Left ventricle myocardium inferior (tissue), 1 donor: ENCODE results near the gene PPM1H. TPM values are rescaled to one million over a fixed set of nuclear protein-coding genes. Genes with fewer than 3 reads are reported as not detected.

Experiments used
- DNase-seq: peaks from one replicate; pipeline ENCODE4 v3.0.0-alpha.2; 2020
- H3K27ac ChIP-seq: fragments of 200-600 bp; replicated peaks from 2 replicates; pipeline ENCODE4 v1.8.0; 2021
- H3K27me3 ChIP-seq: fragments of 200-600 bp; 2 replicates; pipeline ENCODE4 v1.8.0; 2021; ENCODE audit warnings: low read depth
- H3K36me3 ChIP-seq: fragments of 200-600 bp; 2 replicates; pipeline ENCODE4 v1.8.0; 2021
- H3K4me1 ChIP-seq: fragments of 200-600 bp; 2 replicates; pipeline ENCODE4 v1.8.0; 2021
- H3K4me3 ChIP-seq: fragments of 200-600 bp; 2 replicates; pipeline ENCODE4 v1.8.0; 2021; ENCODE audit warnings: mild to moderate bottlenecking, moderate library complexity
- H3K9me3 ChIP-seq: fragments of 200-600 bp; replicated peaks from 2 replicates; pipeline ENCODE4 v1.8.0; 2021
- CTCF ChIP-seq: fragments of 200-600 bp; IDR thresholded peaks from 2 replicates; pipeline ENCODE4 v1.8.0; 2021; ENCODE audit warnings: antibody characterized with exemption, mild to moderate bottlenecking, borderline replicate concordance
- intact Hi-C: fragments of 100-400 bp; cut with micrococcal nuclease; formaldehyde crosslinking; loops from one replicate; pipeline ENCODE4 v1.11.0; 2022
- total RNA-seq: library from RNA; stranded (reverse); fragmentation: NEBNext Ultra II Directional; extraction: Animal tissue kit (Norgen Biotek cat#: 25700); gene quantifications from one replicate; pipeline ENCODE4 v1.2.1, GENCODE V29; 2021
- donor health status: DM: no; HTN: yes; CAD: no; lungs with severe emphysema.

Gene PPM1H
- total RNA-seq, 1 donor from 2014 or later: 6.0 TPM

- intact Hi-C loops: no loop called here
- H3K9me3 ChIP-seq: no peaks in the 10 kb centered on the region
- H3K27ac ChIP-seq: no peak overlapping the region
- peaks cover 7% of the 10 kb centered on the region for H3K4me1 ChIP-seq
- H3K4me3 ChIP-seq: no peak overlapping the region
- H3K27me3 ChIP-seq: no peaks in the 10 kb centered on the region
- no peak for DNase-seq
- no peak for TF ChIP-seq CTCF
- H3K36me3 ChIP-seq: no peaks in the 10 kb centered on the region
These were observed 163.1 kb downstream of the PPM1H start for GRCh38 chr12:62771828-62772227.

- H3K9me3 ChIP-seq: no peaks in the 10 kb centered on the region
- H3K4me1 ChIP-seq: no peaks in the 10 kb centered on the region
- no peaks in the 10 kb centered on the region for H3K36me3 ChIP-seq
- intact Hi-C loops: no loop called here
- no peak overlapping the region for H3K4me3 ChIP-seq
- no peak for DNase-seq
- TF ChIP-seq CTCF: no peak
- no peaks in the 10 kb centered on the region for H3K27me3 ChIP-seq
- no peak overlapping the region for H3K27ac ChIP-seq
These were observed 164.6 kb downstream of the PPM1H start for GRCh38 chr12:62770381-62770780.

GRCh38 chr12:62769076-62769619, 165.8 kb downstream of the PPM1H start:
- intact Hi-C loops: no loop called here
- no peaks in the 10 kb centered on the region for H3K36me3 ChIP-seq
- no peaks in the 10 kb centered on the region for H3K27me3 ChIP-seq
- no peaks in the 10 kb centered on the region for H3K9me3 ChIP-seq
- no peak for TF ChIP-seq CTCF
- DNase-seq: no peak
- H3K4me1 ChIP-seq: peaks cover 3% of the 10 kb centered on the region
- no peak overlapping the region for H3K4me3 ChIP-seq
- H3K27ac ChIP-seq: no peak overlapping the region

GRCh38 chr12:62767946-62768345, 167.0 kb downstream of the PPM1H start:
- intact Hi-C loops: no loop called here
- Histone ChIP-seq H3K36me3 (no peaks in the 10 kb centered on the region), H3K27ac (no peak overlapping the region), H3K4me3 (no peak overlapping the region), H3K9me3 (no peaks in the 10 kb centered on the region), H3K27me3 (no peaks in the 10 kb centered on the region), H3K4me1 (peaks cover 11% of the 10 kb centered on the region)
- no peak for TF ChIP-seq CTCF
- DNase-seq: no peak

- no peak for DNase-seq
- TF ChIP-seq CTCF: no peak
- no peaks in the 10 kb centered on the region for H3K27me3 ChIP-seq
- H3K36me3 ChIP-seq: no peaks in the 10 kb centered on the region
- intact Hi-C loops: no loop called here
- H3K4me3 ChIP-seq: no peak overlapping the region
- no peaks in the 10 kb centered on the region for H3K9me3 ChIP-seq
- no peak overlapping the region for H3K27ac ChIP-seq
- H3K4me1 ChIP-seq: peaks cover 13% of the 10 kb centered on the region
These were observed 167.5 kb downstream of the PPM1H start for GRCh38 chr12:62767496-62767895.
